Measurements from ENCODE around the gene PRPF6.

Gene PRPF6

DNA sequence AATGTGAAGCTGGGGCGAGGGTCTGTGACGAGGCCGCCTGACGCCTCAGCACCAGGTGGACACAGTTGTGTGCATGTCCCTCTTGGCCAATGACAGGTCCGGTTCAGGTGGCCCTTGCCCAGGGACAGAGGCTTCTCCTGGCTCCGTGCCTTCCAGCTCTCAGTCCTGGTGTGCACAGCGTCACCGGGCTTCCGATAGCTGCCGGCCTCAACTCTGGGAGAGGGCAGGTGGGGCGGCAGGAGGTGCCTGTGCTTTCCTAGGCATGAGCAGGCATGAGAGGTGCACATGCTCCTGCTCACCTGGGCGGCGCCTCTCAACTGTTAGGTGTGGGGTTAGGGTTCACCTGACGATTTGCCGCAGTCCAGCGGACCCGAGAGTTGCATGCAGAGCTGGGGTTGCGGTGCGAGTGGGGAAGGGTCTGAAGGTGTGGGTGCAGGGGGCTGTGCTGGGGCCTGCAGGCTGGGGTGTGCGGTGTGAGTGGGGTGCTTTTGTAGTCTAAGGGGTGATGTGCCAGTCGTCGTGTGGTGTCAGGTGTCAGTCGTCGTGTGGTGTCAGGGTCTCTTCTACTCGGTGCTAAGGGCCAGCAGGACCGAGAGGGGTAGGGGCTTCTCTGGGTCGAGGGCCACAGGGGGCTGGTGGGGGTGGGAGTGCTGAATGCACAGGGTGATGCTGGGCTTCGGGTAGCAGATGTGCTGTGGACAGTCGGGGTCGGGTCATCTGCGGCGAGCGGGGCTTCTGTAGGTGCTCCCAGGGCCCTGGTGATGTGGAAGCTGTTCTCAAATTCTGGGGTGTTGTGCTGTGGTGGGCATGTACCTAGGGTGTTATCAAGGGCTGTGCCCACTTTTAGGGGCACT lies 72.3 kb downstream of the PRPF6 start:
- no peak for TF ChIP-seq CTCF (IDR thresholded peaks at IDR 0.05; ENCODE audit: low read depth, low read length)
- no peak for DNase-seq (ENCODE audit: extremely low read depth, low read depth)

DNA sequence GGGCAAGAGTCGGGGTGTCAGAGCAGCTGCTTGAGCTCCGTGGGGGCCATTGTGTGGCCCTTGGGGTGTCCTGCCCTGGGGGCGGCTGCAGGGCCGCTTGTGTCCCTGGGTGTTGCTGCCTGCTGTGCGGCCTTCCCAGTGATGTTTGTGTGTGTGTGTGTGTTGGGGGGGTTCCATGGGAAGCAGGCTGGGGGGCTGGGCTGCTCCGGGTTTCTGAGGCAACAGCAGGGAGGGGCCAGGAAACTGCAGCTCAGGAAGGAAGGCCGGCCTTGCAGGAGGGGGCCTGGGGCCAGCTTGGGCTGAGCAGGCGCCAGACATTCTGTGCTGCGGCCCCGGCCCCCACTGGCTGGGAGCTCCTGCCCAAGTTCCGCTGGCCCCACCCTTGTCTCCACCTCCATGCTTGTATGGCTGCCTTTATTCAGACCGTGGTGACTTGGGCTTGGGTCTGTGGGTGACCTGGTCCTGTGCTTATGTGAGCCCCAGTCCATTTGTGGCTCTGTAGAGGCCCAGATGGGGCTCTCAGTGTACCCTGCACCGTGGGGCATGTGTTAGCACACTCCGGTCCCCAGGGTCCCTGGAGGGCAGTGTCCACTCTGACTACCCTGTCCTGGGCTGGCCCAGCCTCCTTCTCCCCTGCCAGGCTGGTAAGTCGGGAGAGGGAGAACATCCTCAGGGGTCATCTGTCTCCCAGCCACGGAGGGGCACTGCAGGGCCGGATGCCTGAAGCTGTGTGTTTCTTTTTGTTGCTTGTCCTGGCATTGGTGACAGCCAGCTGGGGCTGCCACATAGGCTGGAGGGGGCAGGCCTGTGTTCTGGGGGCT lies 73.1 kb downstream of the PRPF6 start:
- DNase-seq (ENCODE audit: extremely low read depth, low read depth) = no peak

GRCh38 chr20:64055396-64055892 lies 74.5 kb downstream of the PRPF6 start:
- DNase-seq (ENCODE audit: extremely low read depth, low read depth) = no peak
- no peak for TF ChIP-seq CTCF (IDR thresholded peaks at IDR 0.05; ENCODE audit: low read depth, low read length)

More for the DNA sequence above, 73.1 kb downstream of the PRPF6 start:
- no peak for TF ChIP-seq CTCF (IDR thresholded peaks at IDR 0.05; ENCODE audit: low read depth, low read length)

GRCh38 chr20:64055893-64056638 lies 75.1 kb downstream of the PRPF6 start:
- TF ChIP-seq CTCF (IDR thresholded peaks at IDR 0.05; ENCODE audit: low read depth, low read length) = no peak
- no peak for DNase-seq (ENCODE audit: extremely low read depth, low read depth)

DNA sequence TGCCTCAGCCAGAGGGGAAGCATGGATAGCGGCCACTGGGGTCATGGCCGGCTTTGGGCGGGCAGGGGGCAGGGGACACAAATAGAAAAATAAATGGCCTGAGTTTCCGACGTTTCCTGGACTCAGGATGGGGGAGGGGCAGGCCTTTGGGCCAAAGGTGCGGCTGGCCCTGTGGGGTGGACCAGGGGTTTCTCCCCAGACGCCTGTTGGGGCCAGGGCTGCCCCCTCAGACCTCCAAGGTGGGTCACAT lies 75.6 kb downstream of the PRPF6 start:
- no peak for TF ChIP-seq CTCF (IDR thresholded peaks at IDR 0.05; ENCODE audit: low read depth, low read length)
- no peak for DNase-seq (ENCODE audit: extremely low read depth, low read depth)

- no peak for DNase-seq (ENCODE audit: extremely low read depth, low read depth)
- TF ChIP-seq CTCF (IDR thresholded peaks at IDR 0.05; ENCODE audit: low read depth, low read length) = no peak
Measured at GRCh38 chr20:64056889-64057627, 76.1 kb downstream of the PRPF6 start.
